ENCODE measurements around the gene TAF5L. TPM values are rescaled to one million over a fixed set of nuclear protein-coding genes. Genes with fewer than 3 reads are reported as not detected.

The TAF5L gene
- total and polyA plus RNA-seq, 2 experiments from 2014 or later: 2.6 to 13.2 TPM

DNA sequence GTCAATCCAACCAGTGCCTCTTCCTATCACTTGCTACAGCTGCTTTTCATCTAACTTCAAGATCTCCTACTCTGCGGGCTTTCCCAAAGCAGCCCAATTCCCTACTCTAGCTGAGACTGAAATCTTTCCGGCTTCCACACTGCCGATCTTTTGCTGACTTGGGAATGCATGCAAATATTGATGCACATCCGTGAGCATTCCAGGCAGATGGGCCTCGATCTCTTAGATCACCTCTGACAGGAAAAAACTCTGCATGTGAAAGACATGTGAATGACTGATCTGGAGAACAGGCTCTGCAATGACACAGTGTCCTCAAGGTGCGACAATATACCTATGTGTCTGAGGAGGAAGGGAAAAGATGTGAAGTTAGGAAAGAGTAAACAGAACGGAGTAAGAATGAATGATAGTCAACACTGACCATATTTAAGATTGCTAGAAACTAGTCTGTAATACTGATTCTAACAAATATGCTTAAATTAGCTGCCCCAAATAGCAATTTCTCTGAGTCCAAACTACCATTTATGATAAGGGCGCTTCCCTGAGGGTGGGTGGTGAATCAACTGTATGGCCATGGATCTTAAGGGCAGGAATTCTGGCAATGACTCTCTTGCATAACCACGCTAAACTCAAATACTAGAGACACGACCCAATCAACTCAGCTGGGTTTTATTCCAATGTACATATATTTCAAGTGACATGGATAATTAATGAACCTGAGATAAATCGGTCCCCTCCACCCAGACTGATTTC, 8.4 kb downstream of the TAF5L start:
- peaks cover 99% of the 10 kb centered on the region for H3K79me2 ChIP-seq (ENCODE audit: insufficient read depth)
- H3K36me3 ChIP-seq (ENCODE audit: low read depth): peaks cover 4% of the 10 kb centered on the region; the same call in 1 of the 2 replicates
- H3K27me3 ChIP-seq (replicated peaks; ENCODE audit: insufficient read depth): no peaks in the 10 kb centered on the region
- H3K27ac ChIP-seq: no peak overlapping the region
- no peak overlapping the region for H3K9ac ChIP-seq
- 58 to 61% methylated on average over 11 of the region's 11 CpGs for WGBS, 2 experiments (ENCODE audit: low coverage in 1 of 2, low lambda C conversion rate in 2 of 2, missing lambda C conversion rate in 2 of 2)
- H3F3A ChIP-seq (ENCODE audit: insufficient read depth): peaks cover 17% of the 10 kb centered on the region
- H3K4me2 ChIP-seq (ENCODE audit: unreplicated experiment): no peak overlapping the region
- H3K4me1 ChIP-seq (ENCODE audit: insufficient read depth): peaks cover 23% of the 10 kb centered on the region
- peaks cover 9% of the 10 kb centered on the region; the same call in 1 of the 2 replicates for H4K20me1 ChIP-seq (ENCODE audit: insufficient read depth)
- no peak for TF ChIP-seq EZH2phosphoT487 (IDR thresholded peaks at IDR 0.05; ENCODE audit: insufficient read depth, low read depth)
- TF ChIP-seq EZH2 (IDR thresholded peaks at IDR 0.05; ENCODE audit: insufficient read depth, poor library complexity, severe bottlenecking): no peak
- no peak overlapping the region for H3K4me3 ChIP-seq
- no peak overlapping the region for H2AFZ ChIP-seq
- in situ Hi-C loops (cut with MboI): no loop called here
- DNase-seq: no peak
- no peaks in the 10 kb centered on the region for H3K9me2 ChIP-seq (ENCODE audit: insufficient read depth)
- H3K9me3 ChIP-seq (ENCODE audit: low read depth): no peaks in the 10 kb centered on the region

DNA sequence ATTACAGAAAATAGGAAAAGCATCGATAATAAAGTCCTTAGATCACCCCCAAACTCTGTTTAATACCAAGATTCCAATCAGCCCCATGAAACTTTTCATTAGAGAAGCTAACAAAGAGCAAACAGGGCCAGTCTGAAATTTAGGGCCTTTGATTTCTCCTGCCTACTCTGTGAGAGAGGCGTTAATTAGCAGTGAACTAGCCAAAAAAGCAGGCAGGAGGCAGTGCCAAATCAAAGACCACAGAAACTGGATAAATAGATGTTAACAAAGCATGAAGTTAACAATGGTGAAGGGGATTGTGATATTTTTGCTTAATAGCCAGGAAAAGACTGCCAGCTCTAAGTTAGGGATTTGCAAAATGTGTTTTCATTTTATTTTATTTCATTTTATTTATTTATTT, 11.2 kb downstream of the TAF5L start:
- Histone ChIP-seq H3K27ac (no peak overlapping the region), H3K4me1 (ENCODE audit: insufficient read depth) (no peaks in the 10 kb centered on the region), H3K4me2 (ENCODE audit: unreplicated experiment) (no peak overlapping the region), H3K4me3 (no peak overlapping the region), H3K27me3 (replicated peaks; ENCODE audit: insufficient read depth) (no peaks in the 10 kb centered on the region), H4K20me1 (ENCODE audit: insufficient read depth) (no peaks in the 10 kb centered on the region; the same call in 1 of the 2 replicates), H3K79me2 (ENCODE audit: insufficient read depth) (peaks cover 87% of the 10 kb centered on the region), H3F3A (ENCODE audit: insufficient read depth) (no peaks in the 10 kb centered on the region), H3K36me3 (ENCODE audit: low read depth) (peaks cover 30% of the 10 kb centered on the region), H3K9me2 (ENCODE audit: insufficient read depth) (no peaks in the 10 kb centered on the region), H2AFZ (no peak overlapping the region), H3K9ac (no peak overlapping the region), H3K9me3 (ENCODE audit: low read depth) (no peaks in the 10 kb centered on the region)
- TF ChIP-seq EZH2phosphoT487 (IDR thresholded peaks at IDR 0.05; ENCODE audit: insufficient read depth, low read depth): no peak
- no peak for TF ChIP-seq EZH2 (IDR thresholded peaks at IDR 0.05; ENCODE audit: insufficient read depth, poor library complexity, severe bottlenecking)
- WGBS, 2 experiments (ENCODE audit: low coverage in 1 of 2, low lambda C conversion rate in 2 of 2, missing lambda C conversion rate in 2 of 2): 22 to 25% methylated on average over 2 of the region's 2 CpGs
- in situ Hi-C loops (cut with MboI): no loop called here
- DNase-seq: no peak

DNA sequence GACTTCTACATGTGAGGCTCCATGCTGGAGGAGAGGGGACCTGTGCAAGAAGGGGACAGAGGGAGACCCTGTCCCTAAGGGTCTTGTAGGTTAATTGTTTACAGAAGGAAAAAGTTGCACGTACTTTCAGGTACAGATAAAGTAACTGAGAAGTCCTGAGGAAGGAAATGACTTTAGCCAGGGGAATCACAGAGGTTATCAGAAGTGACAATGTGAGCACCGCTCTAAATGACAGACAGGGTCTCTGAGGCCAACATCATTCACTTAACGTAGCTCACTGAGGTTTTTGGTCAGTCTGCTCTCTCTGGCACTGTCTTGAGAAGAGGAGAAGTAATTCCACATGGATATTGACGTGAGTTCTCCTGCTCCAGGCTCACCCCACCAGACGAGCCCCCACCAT, 12.0 kb downstream of the TAF5L start:
- no peaks in the 10 kb centered on the region for H3K9me2 ChIP-seq (ENCODE audit: insufficient read depth)
- peaks cover 37% of the 10 kb centered on the region for H3K36me3 ChIP-seq (ENCODE audit: low read depth)
- H4K20me1 ChIP-seq (ENCODE audit: insufficient read depth): no peaks in the 10 kb centered on the region; the same call in 1 of the 2 replicates
- H3K9me3 ChIP-seq (ENCODE audit: low read depth): no peaks in the 10 kb centered on the region
- 69 to 73% methylated on average over 5 of the region's 5 CpGs for WGBS, 2 experiments (ENCODE audit: low coverage in 1 of 2, low lambda C conversion rate in 2 of 2, missing lambda C conversion rate in 2 of 2)
- no peaks in the 10 kb centered on the region for H3F3A ChIP-seq (ENCODE audit: insufficient read depth)
- H3K4me3 ChIP-seq: no peak overlapping the region
- no peaks in the 10 kb centered on the region for H3K27me3 ChIP-seq (replicated peaks; ENCODE audit: insufficient read depth)
- peaks cover 87% of the 10 kb centered on the region for H3K79me2 ChIP-seq (ENCODE audit: insufficient read depth)
- no peaks in the 10 kb centered on the region for H3K4me1 ChIP-seq (ENCODE audit: insufficient read depth)
- H3K27ac ChIP-seq: no peak overlapping the region
- DNase-seq: no peak
- H3K4me2 ChIP-seq (ENCODE audit: unreplicated experiment): no peak overlapping the region
- H2AFZ ChIP-seq: no peak overlapping the region
- TF ChIP-seq EZH2phosphoT487 (IDR thresholded peaks at IDR 0.05; ENCODE audit: insufficient read depth, low read depth): no peak
- TF ChIP-seq EZH2 (IDR thresholded peaks at IDR 0.05; ENCODE audit: insufficient read depth, poor library complexity, severe bottlenecking): no peak
- in situ Hi-C loops (cut with MboI): no loop called here
- H3K9ac ChIP-seq: no peak overlapping the region

DNA sequence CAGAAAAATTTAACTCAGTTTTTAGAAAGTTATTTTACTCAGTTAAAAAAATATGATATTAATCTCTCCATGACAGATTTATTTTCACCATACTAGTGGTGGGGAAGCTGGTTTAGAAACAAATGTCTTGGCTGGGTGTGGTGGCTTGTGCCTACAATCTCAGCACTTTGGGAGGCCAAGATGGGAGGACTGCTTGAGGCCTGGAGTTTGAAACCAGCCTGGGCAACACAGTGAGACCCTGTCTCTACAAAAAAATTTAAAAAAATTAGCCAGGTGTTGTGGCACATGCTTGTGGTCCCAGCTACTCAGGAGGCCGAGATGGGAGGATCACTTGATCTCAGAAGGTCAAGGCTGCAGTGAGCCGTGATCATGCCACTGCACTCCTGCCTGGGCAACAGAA, 17.3 kb downstream of the TAF5L start:
- H4K20me1 ChIP-seq (ENCODE audit: insufficient read depth): no peaks in the 10 kb centered on the region
- H3K79me2 ChIP-seq (ENCODE audit: insufficient read depth): peaks cover 55% of the 10 kb centered on the region
- no peak for TF ChIP-seq EZH2 (IDR thresholded peaks at IDR 0.05; ENCODE audit: insufficient read depth, poor library complexity, severe bottlenecking)
- no peak for TF ChIP-seq EZH2phosphoT487 (IDR thresholded peaks at IDR 0.05; ENCODE audit: insufficient read depth, low read depth)
- no peak overlapping the region for H3K9ac ChIP-seq
- H3K4me1 ChIP-seq (ENCODE audit: insufficient read depth): no peaks in the 10 kb centered on the region
- WGBS, 2 experiments (ENCODE audit: low coverage in 1 of 2, low lambda C conversion rate in 2 of 2, missing lambda C conversion rate in 2 of 2): 100% methylated on average over 2 of the region's 2 CpGs
- H3K4me2 ChIP-seq (ENCODE audit: unreplicated experiment): no peak overlapping the region
- in situ Hi-C loops (cut with MboI): no loop called here
- H3K4me3 ChIP-seq: no peak overlapping the region
- no peaks in the 10 kb centered on the region for H3K9me2 ChIP-seq (ENCODE audit: insufficient read depth)
- no peak overlapping the region for H2AFZ ChIP-seq
- H3F3A ChIP-seq (ENCODE audit: insufficient read depth): no peaks in the 10 kb centered on the region
- no peaks in the 10 kb centered on the region for H3K9me3 ChIP-seq (ENCODE audit: low read depth)
- no peak for DNase-seq
- peaks cover 75% of the 10 kb centered on the region for H3K36me3 ChIP-seq (ENCODE audit: low read depth)
- no peaks in the 10 kb centered on the region for H3K27me3 ChIP-seq (replicated peaks; ENCODE audit: insufficient read depth)
- H3K27ac ChIP-seq: no peak overlapping the region
